ENCODE data around the gene PPIP5K1.

Gene PPIP5K1

DNA sequence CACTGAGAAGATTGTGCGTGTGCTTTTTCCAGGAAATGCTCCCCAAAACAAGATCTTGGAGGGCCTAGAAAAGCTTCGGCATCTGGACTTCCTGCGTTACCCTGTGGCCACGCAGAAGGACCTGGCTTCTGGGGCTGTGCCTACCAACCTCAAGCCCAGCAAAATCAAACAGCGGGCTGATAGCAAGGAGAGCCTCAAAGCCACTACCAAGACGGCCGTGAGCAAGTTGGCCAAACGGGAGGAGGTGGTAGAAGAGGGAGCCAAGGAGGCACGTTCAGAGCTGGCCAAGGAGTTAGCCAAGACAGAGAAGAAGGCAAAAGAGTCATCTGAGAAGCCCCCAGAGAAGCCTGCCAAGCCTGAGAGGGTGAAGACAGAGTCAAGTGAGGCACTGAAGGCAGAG, 67.8 kb downstream of the PPIP5K1 start:
- TF ChIP-seq, protein P1, sequence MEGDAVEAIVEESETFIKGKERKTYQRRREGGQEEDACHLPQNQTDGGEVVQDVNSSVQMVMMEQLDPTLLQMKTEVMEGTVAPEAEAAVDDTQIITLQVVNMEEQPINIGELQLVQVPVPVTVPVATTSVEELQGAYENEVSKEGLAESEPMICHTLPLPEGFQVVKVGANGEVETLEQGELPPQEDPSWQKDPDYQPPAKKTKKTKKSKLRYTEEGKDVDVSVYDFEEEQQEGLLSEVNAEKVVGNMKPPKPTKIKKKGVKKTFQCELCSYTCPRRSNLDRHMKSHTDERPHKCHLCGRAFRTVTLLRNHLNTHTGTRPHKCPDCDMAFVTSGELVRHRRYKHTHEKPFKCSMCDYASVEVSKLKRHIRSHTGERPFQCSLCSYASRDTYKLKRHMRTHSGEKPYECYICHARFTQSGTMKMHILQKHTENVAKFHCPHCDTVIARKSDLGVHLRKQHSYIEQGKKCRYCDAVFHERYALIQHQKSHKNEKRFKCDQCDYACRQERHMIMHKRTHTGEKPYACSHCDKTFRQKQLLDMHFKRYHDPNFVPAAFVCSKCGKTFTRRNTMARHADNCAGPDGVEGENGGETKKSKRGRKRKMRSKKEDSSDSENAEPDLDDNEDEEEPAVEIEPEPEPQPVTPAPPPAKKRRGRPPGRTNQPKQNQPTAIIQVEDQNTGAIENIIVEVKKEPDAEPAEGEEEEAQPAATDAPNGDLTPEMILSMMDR (conservative IDR thresholded peaks at IDR 0.05) = no peak
- no peak for TF ChIP-seq ZFX (IDR thresholded peaks at IDR 0.05)
- no peak overlapping the region for H3K27ac ChIP-seq

DNA sequence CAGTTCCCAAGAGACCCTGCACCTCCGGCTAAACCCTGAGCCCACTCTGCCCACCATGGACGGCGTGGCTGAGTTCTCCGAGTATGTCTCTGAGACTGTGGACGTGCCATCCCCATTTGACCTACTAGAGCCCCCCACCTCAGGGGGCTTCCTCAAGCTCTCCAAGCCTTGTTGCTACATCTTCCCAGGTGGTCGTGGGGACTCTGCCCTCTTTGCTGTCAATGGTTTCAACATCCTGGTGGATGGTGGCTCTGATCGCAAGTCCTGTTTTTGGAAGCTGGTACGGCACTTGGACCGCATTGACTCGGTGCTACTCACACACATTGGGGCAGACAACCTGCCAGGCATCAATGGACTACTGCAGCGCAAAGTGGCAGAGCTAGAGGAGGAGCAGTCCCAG, 68.6 kb downstream of the PPIP5K1 start:
- no peak overlapping the region for H3K27ac ChIP-seq
- TF ChIP-seq, protein P1 (conservative IDR thresholded peaks at IDR 0.05) = no peak
- no peak for TF ChIP-seq ZFX (IDR thresholded peaks at IDR 0.05)

DNA sequence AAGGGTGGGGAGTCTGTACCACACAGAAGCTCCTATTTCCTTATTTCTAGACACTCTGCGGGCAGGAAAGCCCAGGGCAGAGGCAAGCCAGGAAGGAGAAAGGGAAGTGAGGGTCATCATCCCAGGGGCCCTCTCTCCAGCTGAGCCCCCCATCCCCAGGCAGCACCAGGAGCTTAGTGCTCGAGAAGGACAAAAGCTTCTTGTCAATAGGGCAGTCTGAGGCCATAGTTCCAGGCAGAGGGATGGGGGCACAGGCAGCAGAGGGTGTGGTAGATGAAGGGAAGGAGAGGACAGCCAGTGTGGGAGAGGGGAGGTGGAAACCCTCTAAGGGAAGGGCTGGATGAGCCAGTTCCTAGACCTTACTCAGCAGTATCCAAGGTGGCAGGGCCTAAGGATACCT, 69.9 kb downstream of the PPIP5K1 start:
- no peak for TF ChIP-seq ZFX (IDR thresholded peaks at IDR 0.05)
- TF ChIP-seq, protein P1 (conservative IDR thresholded peaks at IDR 0.05) = no peak

DNA sequence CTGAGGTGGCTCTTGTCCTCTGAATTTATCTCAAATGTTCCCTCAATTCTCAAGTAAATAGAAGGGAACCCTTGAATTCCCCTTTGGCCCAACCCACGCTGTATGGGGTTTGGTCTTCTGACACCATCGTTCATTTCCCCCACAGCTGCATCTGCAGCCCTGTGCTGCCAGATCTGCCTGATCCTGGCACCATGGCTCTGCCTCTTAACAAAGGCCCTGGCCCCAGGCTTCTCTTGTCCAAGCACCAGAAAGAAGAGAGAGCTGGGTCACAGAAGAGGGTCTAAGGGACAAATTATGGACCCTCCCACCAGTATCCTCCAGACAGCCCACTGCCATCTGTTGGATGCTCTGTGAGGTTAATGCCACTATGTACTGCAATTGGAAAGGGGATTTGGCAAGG, 70.8 kb downstream of the PPIP5K1 start:
- TF ChIP-seq ZFX (IDR thresholded peaks at IDR 0.05) = no peak
- TF ChIP-seq, protein P1 (conservative IDR thresholded peaks at IDR 0.05) = no peak

More for the DNA sequence above, 69.9 kb downstream of the PPIP5K1 start:
- no peak overlapping the region for H3K27ac ChIP-seq

DNA sequence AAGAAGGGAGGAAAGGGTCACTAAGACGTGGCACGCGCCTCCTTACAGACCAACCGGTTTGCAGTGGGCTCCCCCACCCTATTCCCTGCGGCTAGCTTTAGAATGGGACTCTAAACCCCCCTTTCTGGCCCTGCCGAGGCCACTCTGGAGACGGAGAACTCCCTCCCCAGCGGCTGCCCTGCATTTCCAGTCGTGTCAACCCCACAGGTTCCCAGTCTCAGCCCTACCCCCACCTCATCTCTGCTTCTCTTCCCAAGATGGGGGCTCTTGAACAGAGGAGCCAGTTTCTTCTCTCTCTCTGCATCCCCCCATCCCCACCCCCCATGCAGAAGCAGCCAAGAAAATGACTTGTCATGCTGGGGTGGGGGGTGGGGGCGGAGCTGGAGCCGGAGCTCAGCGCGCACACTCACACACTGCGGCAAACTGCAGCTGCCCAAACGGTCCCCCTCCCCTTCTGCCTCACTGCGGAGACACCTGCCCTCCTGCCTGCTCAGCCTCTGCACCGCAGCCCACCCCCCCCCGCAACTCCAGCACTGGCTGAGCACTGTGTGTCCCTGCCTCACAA, 71.7 kb downstream of the PPIP5K1 start:
- no peak overlapping the region for H3K27ac ChIP-seq
- TF ChIP-seq, protein P1 (conservative IDR thresholded peaks at IDR 0.05) = no peak
- TF ChIP-seq ZFX (IDR thresholded peaks at IDR 0.05) = no peak

More for the DNA sequence above, 70.8 kb downstream of the PPIP5K1 start:
- no peak overlapping the region for H3K27ac ChIP-seq

DNA sequence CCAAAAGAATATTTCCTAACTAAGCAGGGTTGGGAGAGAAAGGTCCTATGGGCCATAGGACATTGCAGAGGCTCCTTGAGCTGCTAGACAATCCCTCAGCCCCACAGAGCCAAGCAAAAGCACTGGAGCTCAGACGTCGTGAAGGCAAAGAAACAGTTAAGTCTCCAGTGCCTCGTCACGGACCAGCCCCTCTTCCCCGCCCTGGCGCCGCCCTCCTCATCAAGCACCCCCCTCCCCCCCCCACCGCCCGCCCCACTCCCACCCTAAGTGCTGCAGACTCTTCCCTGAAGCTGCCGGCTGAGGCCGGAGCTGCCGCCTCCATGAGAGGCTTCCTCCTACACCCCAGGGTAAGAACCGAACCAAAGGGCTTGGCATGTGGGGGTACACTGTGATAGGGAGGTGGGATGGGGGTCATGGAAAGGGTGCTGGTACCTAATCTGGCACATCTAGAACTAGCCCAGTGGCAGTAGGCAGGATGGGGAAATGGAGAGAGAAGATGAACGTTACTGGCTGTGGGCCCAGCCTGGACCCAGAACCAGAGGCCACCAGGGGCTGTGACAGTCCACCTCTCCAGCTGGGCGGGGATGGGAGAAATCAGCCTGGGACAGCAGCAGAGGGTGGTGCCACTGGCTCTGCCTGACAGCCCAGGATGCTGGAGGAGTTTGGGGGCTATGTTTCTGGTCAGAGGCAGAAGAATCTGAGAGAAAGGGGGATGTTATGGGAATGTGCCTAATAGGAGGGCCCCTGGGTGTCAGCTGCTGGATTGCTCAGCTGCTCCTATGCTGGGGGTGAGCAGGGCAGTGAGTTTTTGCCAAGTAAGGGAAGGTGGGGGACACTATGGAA, 72.4 kb downstream of the PPIP5K1 start, which contains the start of gene MAP1A:
MAP1A (plus strand) TSS at position 255 of the 843 bp plus-strand sequence. CDS start 3,866 bp downstream, outside the sequence.
- TF ChIP-seq, protein P1 (conservative IDR thresholded peaks at IDR 0.05) = no peak

DNA sequence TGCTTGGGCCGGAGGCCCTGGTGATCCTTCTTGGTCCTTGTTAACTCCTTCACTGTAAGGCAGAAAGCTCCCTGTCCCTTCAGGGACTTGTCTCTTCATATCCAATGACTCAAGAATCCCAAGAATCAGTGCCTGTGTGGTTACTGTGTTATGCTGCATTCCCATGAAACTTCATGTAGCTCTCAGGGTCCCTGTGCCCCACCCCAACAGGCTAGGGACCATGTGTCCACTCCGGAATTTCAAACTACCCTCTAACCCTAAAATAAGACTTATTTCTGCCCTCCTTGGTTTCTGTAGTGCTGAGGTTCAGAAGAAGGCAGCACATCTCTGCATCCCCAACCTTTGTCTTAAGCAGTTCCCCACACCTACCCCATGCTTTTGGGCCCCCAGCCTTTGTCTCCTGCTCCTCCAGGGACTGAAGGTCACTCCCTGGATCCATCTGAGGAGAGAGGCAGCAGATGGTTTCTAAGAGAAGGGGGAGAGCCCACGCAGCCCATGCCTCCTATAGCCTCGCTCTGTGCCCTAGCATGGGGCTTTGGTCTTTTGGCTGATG, 73.1 kb downstream of the PPIP5K1 start:
- no peak for TF ChIP-seq ZFX (IDR thresholded peaks at IDR 0.05)
- TF ChIP-seq, protein P1 (conservative IDR thresholded peaks at IDR 0.05) = no peak
- H3K27ac ChIP-seq = no peak overlapping the region

More for the DNA sequence above, 72.4 kb downstream of the PPIP5K1 start, which contains the start of gene MAP1A:
- no peak within 1 kb of the TSS for H3K27ac ChIP-seq
